GM23338 (cell line): ENCODE measurements around the gene ZDHHC13. TPM values are rescaled to one million over a fixed set of nuclear protein-coding genes. Genes with fewer than 3 reads are reported as not detected.

Source experiments
- CREB1 ChIP-seq: fragments of 250-450 bp; sonication (Bioruptor Pico); IDR thresholded peaks from 2 replicates; pipeline ENCODE4 v1.5.0; 2020; ENCODE audit warnings: low read depth, mild to moderate bottlenecking, moderate library complexity
- EZH2 ChIP-seq: fragments of 200-600 bp; sonication (generic); IDR thresholded peaks from one replicate; pipeline ENCODE4 v1.8.0; 2017; ENCODE audit warnings: antibody characterized with exemption, mild to moderate bottlenecking, low read depth; ENCODE audit not compliant: unreplicated experiment
- JUNB ChIP-seq: IDR thresholded peaks from one replicate; pipeline ENCODE4 v1.6.1; 2016; ENCODE audit warnings: antibody characterized with exemption; ENCODE audit not compliant: unreplicated experiment
- NANOG ChIP-seq: IDR thresholded peaks from 2 replicates; pipeline ENCODE4 v1.6.1; 2016; ENCODE audit warnings: antibody characterized with exemption, borderline replicate concordance
- ZNF114 ChIP-seq: fragments of 250-450 bp; sonication (Bioruptor Pico); IDR thresholded peaks from 2 replicates; pipeline ENCODE4 v1.5.0; 2020; ENCODE audit warnings: mild to moderate bottlenecking, moderate library complexity
- ZNF331 ChIP-seq: fragments of 250-450 bp; sonication (Bioruptor Pico); IDR thresholded peaks from 2 replicates; pipeline ENCODE4 v1.5.0; 2020; ENCODE audit warnings: low read depth, mild to moderate bottlenecking, moderate library complexity
- polyA plus RNA-seq: library from polyadenylated mRNA; unstranded; fragments of >200 nt; fragmentation: Nextera tagmentation; extraction: Ambion mirVana; gene quantifications from 2 replicates; pipeline ENCODE4 v1.2.1, GENCODE V29; 2016
- total RNA-seq: library from RNA; depleted of rRNA; stranded (reverse); fragments of >200 nt; shearing (Covaris generic); gene quantifications from 2 replicates; pipeline ENCODE4 v1.2.3, GENCODE V29; 2014
- TF ChIP-seq, protein P1 (sequence below): fragments of 250-450 bp; sonication (Bioruptor Pico); IDR thresholded peaks from 2 replicates; pipeline ENCODE4 v1.5.0; 2020; ENCODE audit warnings: mild to moderate bottlenecking, moderate library complexity
- TF ChIP-seq, protein P2 (sequence below): IDR thresholded peaks from one replicate; pipeline ENCODE4 v1.6.1; 2018; ENCODE audit warnings: antibody characterized with exemption; ENCODE audit not compliant: unreplicated experiment

The ZDHHC13 gene
- total and polyA plus RNA-seq, 2 experiments from 2014 or later, result 21.0 to 27.7 TPM

DNA sequence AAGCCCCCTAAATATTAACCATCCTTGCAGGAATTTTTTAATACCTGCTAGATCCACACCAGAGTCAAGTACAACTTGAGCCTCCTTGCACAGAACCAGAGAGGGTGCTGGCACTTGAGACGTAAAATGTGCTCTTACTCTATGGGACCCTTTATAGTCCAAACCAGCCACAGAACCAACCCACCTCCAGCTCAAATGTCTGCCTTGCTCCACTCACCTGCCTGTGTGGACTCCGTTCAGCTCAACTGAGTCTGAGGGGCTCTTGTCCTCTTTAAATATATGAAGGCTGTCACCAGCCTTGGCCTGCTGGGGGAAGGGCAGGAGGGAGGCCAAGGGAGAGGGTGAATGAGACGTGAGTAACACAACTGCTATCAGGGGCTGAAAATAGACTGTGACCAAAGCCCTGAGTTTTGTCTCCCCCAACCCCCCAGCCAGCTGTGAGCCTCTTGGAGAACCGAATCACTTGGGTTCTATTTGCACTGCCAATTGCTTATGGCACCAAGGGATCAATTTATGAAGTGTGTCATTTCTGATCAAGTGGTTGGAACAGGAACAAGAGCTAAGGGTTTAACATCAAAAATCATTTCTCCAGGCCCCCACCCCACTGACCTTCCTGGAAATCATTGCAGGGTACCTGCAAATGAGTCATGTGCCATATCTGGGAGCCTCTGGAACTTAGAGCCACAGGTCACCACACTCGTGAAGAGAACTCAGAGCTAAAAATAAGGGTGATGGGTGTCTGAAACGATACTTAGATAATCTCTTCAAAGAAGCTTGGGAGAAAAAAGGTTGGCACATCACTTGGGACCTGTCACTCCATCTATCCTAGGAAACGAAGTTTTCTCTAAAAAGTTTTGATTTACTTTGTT, 85.0 kb downstream of the ZDHHC13 start, which contains the start of gene CSRP3 (continued):
- TF ChIP-seq, protein P1, sequence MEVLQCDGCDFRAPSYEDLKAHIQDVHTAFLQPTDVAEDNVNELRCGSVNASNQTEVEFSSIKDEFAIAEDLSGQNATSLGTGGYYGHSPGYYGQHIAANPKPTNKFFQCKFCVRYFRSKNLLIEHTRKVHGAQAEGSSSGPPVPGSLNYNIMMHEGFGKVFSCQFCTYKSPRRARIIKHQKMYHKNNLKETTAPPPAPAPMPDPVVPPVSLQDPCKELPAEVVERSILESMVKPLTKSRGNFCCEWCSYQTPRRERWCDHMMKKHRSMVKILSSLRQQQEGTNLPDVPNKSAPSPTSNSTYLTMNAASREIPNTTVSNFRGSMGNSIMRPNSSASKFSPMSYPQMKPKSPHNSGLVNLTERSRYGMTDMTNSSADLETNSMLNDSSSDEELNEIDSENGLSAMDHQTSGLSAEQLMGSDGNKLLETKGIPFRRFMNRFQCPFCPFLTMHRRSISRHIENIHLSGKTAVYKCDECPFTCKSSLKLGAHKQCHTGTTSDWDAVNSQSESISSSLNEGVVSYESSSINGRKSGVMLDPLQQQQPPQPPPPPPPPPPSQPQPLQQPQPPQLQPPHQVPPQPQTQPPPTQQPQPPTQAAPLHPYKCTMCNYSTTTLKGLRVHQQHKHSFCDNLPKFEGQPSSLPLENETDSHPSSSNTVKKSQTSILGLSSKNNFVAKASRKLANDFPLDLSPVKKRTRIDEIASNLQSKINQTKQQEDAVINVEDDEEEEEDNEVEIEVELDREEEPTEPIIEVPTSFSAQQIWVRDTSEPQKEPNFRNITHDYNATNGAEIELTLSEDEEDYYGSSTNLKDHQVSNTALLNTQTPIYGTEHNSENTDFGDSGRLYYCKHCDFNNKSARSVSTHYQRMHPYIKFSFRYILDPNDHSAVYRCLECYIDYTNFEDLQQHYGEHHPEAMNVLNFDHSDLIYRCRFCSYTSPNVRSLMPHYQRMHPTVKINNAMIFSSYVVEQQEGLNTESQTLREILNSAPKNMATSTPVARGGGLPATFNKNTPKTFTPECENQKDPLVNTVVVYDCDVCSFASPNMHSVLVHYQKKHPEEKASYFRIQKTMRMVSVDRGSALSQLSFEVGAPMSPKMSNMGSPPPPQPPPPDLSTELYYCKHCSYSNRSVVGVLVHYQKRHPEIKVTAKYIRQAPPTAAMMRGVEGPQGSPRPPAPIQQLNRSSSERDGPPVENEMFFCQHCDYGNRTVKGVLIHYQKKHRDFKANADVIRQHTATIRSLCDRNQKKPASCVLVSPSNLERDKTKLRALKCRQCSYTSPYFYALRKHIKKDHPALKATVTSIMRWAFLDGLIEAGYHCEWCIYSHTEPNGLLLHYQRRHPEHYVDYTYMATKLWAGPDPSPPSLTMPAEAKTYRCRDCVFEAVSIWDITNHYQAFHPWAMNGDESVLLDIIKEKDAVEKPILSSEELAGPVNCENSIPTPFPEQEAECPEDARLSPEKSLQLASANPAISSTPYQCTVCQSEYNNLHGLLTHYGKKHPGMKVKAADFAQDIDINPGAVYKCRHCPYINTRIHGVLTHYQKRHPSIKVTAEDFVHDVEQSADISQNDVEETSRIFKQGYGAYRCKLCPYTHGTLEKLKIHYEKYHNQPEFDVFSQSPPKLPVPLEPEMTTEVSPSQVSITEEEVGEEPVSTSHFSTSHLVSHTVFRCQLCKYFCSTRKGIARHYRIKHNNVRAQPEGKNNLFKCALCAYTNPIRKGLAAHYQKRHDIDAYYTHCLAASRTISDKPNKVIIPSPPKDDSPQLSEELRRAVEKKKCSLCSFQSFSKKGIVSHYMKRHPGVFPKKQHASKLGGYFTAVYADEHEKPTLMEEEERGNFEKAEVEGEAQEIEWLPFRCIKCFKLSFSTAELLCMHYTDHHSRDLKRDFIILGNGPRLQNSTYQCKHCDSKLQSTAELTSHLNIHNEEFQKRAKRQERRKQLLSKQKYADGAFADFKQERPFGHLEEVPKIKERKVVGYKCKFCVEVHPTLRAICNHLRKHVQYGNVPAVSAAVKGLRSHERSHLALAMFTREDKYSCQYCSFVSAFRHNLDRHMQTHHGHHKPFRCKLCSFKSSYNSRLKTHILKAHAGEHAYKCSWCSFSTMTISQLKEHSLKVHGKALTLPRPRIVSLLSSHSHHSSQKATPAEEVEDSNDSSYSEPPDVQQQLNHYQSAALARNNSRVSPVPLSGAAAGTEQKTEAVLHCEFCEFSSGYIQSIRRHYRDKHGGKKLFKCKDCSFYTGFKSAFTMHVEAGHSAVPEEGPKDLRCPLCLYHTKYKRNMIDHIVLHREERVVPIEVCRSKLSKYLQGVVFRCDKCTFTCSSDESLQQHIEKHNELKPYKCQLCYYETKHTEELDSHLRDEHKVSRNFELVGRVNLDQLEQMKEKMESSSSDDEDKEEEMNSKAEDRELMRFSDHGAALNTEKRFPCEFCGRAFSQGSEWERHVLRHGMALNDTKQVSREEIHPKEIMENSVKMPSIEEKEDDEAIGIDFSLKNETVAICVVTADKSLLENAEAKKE (CRISPR knock-in tag), result no peak
- TF ChIP-seq JUNB (no peak), ZNF331 (CRISPR knock-in tag) (no peak), CREB1 (CRISPR knock-in tag) (no peak), NANOG (no peak), ZNF114 (CRISPR knock-in tag) (no peak), EZH2 (no peak)
- TF ChIP-seq, protein P2, sequence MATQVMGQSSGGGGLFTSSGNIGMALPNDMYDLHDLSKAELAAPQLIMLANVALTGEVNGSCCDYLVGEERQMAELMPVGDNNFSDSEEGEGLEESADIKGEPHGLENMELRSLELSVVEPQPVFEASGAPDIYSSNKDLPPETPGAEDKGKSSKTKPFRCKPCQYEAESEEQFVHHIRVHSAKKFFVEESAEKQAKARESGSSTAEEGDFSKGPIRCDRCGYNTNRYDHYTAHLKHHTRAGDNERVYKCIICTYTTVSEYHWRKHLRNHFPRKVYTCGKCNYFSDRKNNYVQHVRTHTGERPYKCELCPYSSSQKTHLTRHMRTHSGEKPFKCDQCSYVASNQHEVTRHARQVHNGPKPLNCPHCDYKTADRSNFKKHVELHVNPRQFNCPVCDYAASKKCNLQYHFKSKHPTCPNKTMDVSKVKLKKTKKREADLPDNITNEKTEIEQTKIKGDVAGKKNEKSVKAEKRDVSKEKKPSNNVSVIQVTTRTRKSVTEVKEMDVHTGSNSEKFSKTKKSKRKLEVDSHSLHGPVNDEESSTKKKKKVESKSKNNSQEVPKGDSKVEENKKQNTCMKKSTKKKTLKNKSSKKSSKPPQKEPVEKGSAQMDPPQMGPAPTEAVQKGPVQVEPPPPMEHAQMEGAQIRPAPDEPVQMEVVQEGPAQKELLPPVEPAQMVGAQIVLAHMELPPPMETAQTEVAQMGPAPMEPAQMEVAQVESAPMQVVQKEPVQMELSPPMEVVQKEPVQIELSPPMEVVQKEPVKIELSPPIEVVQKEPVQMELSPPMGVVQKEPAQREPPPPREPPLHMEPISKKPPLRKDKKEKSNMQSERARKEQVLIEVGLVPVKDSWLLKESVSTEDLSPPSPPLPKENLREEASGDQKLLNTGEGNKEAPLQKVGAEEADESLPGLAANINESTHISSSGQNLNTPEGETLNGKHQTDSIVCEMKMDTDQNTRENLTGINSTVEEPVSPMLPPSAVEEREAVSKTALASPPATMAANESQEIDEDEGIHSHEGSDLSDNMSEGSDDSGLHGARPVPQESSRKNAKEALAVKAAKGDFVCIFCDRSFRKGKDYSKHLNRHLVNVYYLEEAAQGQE, result no peak
